Measurements from ENCODE around the gene UQCR11. TPM values are rescaled to one million over a fixed set of nuclear protein-coding genes. Genes with fewer than 3 reads are reported as not detected.

Gene UQCR11
- total and polyA plus RNA-seq, 2 of the 8 experiments (the other 6 are each of a cell fraction or from before 2014, with no cell fraction given) = 162 to 171 TPM

DNA sequence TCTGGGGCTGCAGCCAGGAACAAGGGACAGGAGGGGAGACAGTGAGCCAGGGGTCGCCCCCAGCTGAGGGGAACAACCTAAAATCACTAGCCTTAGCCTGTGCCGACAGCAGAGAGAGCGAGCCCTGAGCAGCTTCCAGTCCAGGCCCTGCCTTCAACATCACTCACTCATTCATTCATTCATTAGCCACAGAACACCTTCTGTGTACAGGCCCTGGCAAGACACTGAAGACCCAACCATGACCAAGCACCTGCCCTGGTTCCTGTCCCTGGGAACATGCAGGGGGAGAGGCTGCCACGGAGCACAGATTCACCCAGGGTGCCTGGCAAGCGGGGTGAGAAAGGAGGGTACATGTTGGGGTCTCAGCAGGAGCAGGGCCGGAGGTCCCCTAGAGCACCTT lies 42.0 kb downstream of the UQCR11 start:
- DNase-seq (ENCODE audit: low read depth in 1 of 2, low spot score in 2 of 2) (no peak), FAIRE-seq (no peak)
- Histone ChIP-seq H3K14ac (ENCODE audit: insufficient read length) (no peak overlapping the region), H2BK20ac (ENCODE audit: low read length) (no peak overlapping the region), H3K9me3 (ENCODE audit: insufficient read depth in 2 of 2, low read depth in 1 of 2, low read length in 1 of 2) (no peaks in the 10 kb centered on the region), H3K4me1 (replicated peaks in 1 of 4; ENCODE audit: control insufficient read depth in 3 of 4, insufficient read depth in 4 of 4, low read length in 3 of 4) (peaks cover 0 to 8% (median 7%) of the 10 kb centered on the region in 4 experiments; a peak in 6 of 7 replicates), H3K23me2 (ENCODE audit: low read depth, low read length) (peaks cover 3% of the 10 kb centered on the region; the same call in 1 of the 2 replicates), H3K4me2 (ENCODE audit: insufficient read depth in 1 of 2, low read depth in 2 of 2, low read length in 2 of 2) (no peak overlapping the region), H2AFZ (ENCODE audit: low read length) (no peak overlapping the region), H4K5ac (ENCODE audit: insufficient read length, low read depth, low read length) (no peak overlapping the region), H3K36me3 (ENCODE audit: control insufficient read depth in 2 of 4, insufficient read depth in 4 of 4, low read length in 3 of 4) (no peaks in the 10 kb centered on the region; a peak in 2 of 8 replicates), H3K79me2 (ENCODE audit: control insufficient read depth in 1 of 2, insufficient read depth in 2 of 2, low read length in 2 of 2) (peaks cover 12 to 77% of the 10 kb centered on the region in 2 experiments), H3K9ac (replicated peaks in 1 of 4; ENCODE audit: extremely low read depth in 1 of 4, low read depth in 3 of 4, low read length in 3 of 4) (no peak overlapping the region), H3K18ac (ENCODE audit: extremely low read depth, low read length) (no peak overlapping the region), H3K27ac (ENCODE audit: low read depth, low read length) (no peak overlapping the region), H4K91ac (replicated peaks; ENCODE audit: insufficient read length, low read length) (no peak overlapping the region), H3K56ac (replicated peaks; ENCODE audit: insufficient read length, low read depth, low read length) (no peak overlapping the region), H2BK120ac (replicated peaks; ENCODE audit: low read depth, low read length) (no peak overlapping the region), H2BK5ac (ENCODE audit: low read depth, low read length) (no peak overlapping the region), H2BK12ac (ENCODE audit: low read depth, low read length) (no peak overlapping the region), H3K79me1 (ENCODE audit: low read depth, low read length) (peaks cover 26% of the 10 kb centered on the region), H2AK5ac (ENCODE audit: low read depth, low read length) (no peak overlapping the region), H3K4ac (replicated peaks; ENCODE audit: insufficient read length, low read depth, low read length) (no peak overlapping the region), H2BK15ac (ENCODE audit: low read length) (no peak overlapping the region), H3K23ac (ENCODE audit: insufficient read length) (no peak overlapping the region), H3K27me3 (replicated peaks in 1 of 4; ENCODE audit: control insufficient read depth in 3 of 4, extremely low read depth in 1 of 4, insufficient read depth in 3 of 4, low read length in 3 of 4) (no peaks in the 10 kb centered on the region), H4K8ac (ENCODE audit: extremely low read depth, insufficient read depth, low read length) (no peak overlapping the region), H4K20me1 (replicated peaks in 1 of 2; ENCODE audit: control insufficient read depth in 1 of 2, insufficient read depth in 2 of 2, low read length in 2 of 2) (peaks cover 31 to 46% of the 10 kb centered on the region in 2 experiments), H3K4me3 (ENCODE audit: extremely low read depth in 1 of 4, insufficient read depth in 2 of 4, low read depth in 3 of 4, low read length in 4 of 4) (no peak overlapping the region)
- ChIA-PET POLR2A (ENCODE audit: partially characterized antibody) (interaction anchor here (0.6 to 1.8 kb wide), 4 partner anchors 8 to 377 kb away, joined by 3 to 5 read pairs (median 3); no protein-coding TSS in a partner anchor), CTCF (ENCODE audit: partially characterized antibody) (interaction anchor here (0.6 to 3.6 kb wide), 3 partner anchors 15 to 382 kb away, joined by 3 to 17 read pairs (median 5); no protein-coding TSS in a partner anchor)
- 93% methylated on average over 6 of the region's 6 CpGs; no CpG with 5 or more reads in 1 of the 2 experiments for WGBS, 2 experiments (ENCODE audit: extremely low coverage in 1 of 2, insufficient coverage in 1 of 2, insufficient read length in 1 of 2, insufficient replicate concordance in 2 of 2, low coverage in 1 of 2, low lambda C conversion rate in 2 of 2, missing lambda C conversion rate in 1 of 2)
- no peak for TF ChIP-seq PHF8 (conservative IDR thresholded peaks at IDR 0.05; ENCODE audit: low read depth, low read length)
- TF ChIP-seq BRCA1 (IDR thresholded peaks at IDR 0.05; ENCODE audit: low read depth, low read length) = no peak
- TF ChIP-seq CTBP2 (IDR thresholded peaks at IDR 0.05; ENCODE audit: borderline replicate concordance, insufficient read depth, insufficient read length, low read length) = no peak
- no peak for TF ChIP-seq SRF (IDR thresholded peaks at IDR 0.05; ENCODE audit: low read depth, low read length)
- no peak for TF ChIP-seq POLR2A (IDR thresholded peaks at IDR 0.05; ENCODE audit: control extremely low read depth in 1 of 2, low read depth in 2 of 2, low read length in 2 of 2)
- TF ChIP-seq NANOG (IDR thresholded peaks at IDR 0.05; ENCODE audit: insufficient read depth, low read depth, low read length, poor library complexity, severe bottlenecking) = no peak
- no peak for TF ChIP-seq KDM1A (IDR thresholded peaks at IDR 0.05; ENCODE audit: borderline replicate concordance, low read length)
- TF ChIP-seq TAF1 (IDR thresholded peaks at IDR 0.05; ENCODE audit: low read depth, low read length) = no peak
- no peak for TF ChIP-seq RNF2 (IDR thresholded peaks at IDR 0.05; ENCODE audit: borderline replicate concordance, low read depth, low read length, missing control alignments, poor library complexity, severe bottlenecking)
- no peak for TF ChIP-seq ATF2 (IDR thresholded peaks at IDR 0.05; ENCODE audit: low read length)
- no peak for TF ChIP-seq BCL11A (IDR thresholded peaks at IDR 0.05; ENCODE audit: low read depth in 2 of 2, low read length in 2 of 2)
- TF ChIP-seq POLR2AphosphoS5 (IDR thresholded peaks at IDR 0.05; ENCODE audit: low read depth, low read length) = no peak; the same call in 1 of the 2 replicates
